Measurements from ENCODE around the gene CHAC1. TPM values are rescaled to one million over a fixed set of nuclear protein-coding genes. Genes with fewer than 3 reads are reported as not detected.

The CHAC1 gene
- 0.46 TPM for total RNA-seq
- long read RNA-seq, partial matches to known transcripts = 0 of 1 reads
- long read RNA-seq, other reads (novel, unspliced or antisense) = 0 of 1 reads

DNA sequence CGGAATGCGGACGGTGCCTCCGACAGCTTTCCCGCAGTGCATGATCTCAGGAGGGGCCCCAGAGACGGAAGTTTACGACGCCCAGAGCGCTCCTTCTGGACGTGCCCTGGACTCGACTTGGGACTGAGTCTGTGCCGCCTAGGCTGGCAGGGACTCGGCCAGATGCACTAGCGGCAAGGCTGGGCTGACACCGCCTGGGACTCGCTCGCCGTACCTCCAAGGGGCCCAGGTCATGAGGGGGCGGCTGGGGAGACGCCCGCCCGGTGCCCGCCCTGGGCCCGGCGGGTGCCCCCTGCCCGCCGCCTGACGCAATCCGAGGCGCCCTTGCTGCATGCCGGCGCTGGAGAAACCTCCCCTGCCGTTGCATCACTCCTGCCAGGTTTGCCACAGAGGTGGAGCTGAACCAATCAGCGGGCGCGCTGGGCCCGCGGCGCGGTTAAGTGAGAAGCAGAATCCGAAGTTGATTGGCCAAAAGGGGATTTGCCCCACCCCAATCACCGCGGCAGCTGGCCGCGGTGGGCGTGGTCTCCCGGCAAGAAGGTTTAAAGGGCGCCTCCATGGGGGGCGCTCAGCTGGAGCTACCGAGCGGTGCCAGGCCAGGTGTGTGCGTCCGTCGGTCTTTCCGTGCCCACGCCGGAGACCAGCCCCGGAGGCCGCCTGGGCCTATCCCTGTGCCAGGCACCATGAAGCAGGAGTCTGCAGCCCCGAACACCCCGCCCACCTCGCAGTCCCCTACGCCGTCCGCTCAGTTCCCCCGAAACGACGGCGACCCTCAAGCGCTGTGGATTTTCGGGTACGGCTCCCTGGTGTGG, at the start of gene CHAC1:
Gene CHAC1, plus strand, starts transcription at position 571 of the 812 bp plus-strand sequence. Its CDS starts 113 bp downstream, at position 684.
- ATAC-seq (ENCODE audit: poor library complexity) = peak; percentile 96
- intact Hi-C loops (cut with DNase I) = no loop called here
- DNase-seq = peak; percentile 97

- intact Hi-C loops (cut with DNase I) = loop anchor here (5.0 kb wide), 2 partner anchors 38 to 283 kb away; no protein-coding TSS in a partner anchor
- DNase-seq = no peak
- ATAC-seq (ENCODE audit: poor library complexity) = no peak
Measured at GRCh38 chr15:40904552-40905201, 48.6 kb upstream of the CHAC1 start.

- peak; percentile 91 for DNase-seq
- peak; percentile 84 for ATAC-seq (ENCODE audit: poor library complexity)
- intact Hi-C loops (cut with DNase I) = loop anchor here (2.0 to 5.0 kb wide), 2 partner anchors 36 to 116 kb away; no protein-coding TSS in a partner anchor
Measured at GRCh38 chr15:40906091-40906990, 46.9 kb upstream of the CHAC1 start.

GRCh38 chr15:40906991-40907802, 46.1 kb upstream of the CHAC1 start:
- DNase-seq = peak; percentile 84
- intact Hi-C loops (cut with DNase I) = loop anchor here (2.0 to 5.0 kb wide), 2 partner anchors 35 to 116 kb away; no protein-coding TSS in a partner anchor
- ATAC-seq (ENCODE audit: poor library complexity) = peak; percentile 57

- intact Hi-C loops (cut with DNase I) = loop anchor here (5.0 kb wide), 1 partner anchor 34 kb away; no protein-coding TSS in a partner anchor
- no peak for DNase-seq
- no peak for ATAC-seq (ENCODE audit: poor library complexity)
Measured at GRCh38 chr15:40908095-40908494, 45.2 kb upstream of the CHAC1 start.

- intact Hi-C loops (cut with DNase I) = loop anchor here (5.0 kb wide), 1 partner anchor 32 kb away; no protein-coding TSS in a partner anchor
- peak; percentile 78 for DNase-seq
- peak; percentile 8 for ATAC-seq (ENCODE audit: poor library complexity)
Measured at GRCh38 chr15:40909662-40910630, 43.3 kb upstream of the CHAC1 start.

- DNase-seq = no peak
Measured at GRCh38 chr15:40911141-40911540, 42.1 kb upstream of the CHAC1 start.

DNA sequence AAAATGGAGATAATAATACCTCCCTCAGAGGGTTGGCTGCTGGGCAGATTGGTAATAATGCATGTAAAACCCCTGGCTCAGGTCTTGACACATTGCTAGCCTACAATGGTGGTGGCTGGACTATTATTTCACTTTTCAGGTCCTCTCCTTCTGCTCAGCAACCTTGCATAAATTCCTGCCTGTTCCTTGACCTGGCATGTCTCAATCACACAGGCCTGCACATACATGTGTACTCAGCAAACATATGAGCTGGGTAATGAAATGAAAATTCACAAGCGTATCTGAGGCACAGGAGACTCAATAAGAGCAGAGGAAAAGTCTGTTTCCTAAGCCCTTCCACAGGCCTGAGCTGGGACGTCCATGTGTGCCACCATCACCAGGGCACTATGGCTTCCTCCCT, 41.6 kb upstream of the CHAC1 start:
- DNase-seq = no peak
- ATAC-seq (ENCODE audit: poor library complexity) = no peak
- intact Hi-C loops (cut with DNase I) = no loop called here

More at GRCh38 chr15:40911141-40911540, 42.1 kb upstream of the CHAC1 start:
- intact Hi-C loops (cut with DNase I) = no loop called here
- ATAC-seq (ENCODE audit: poor library complexity) = no peak

GRCh38 chr15:40912478-40912877, 40.8 kb upstream of the CHAC1 start:
- no peak for ATAC-seq (ENCODE audit: poor library complexity)
- DNase-seq = no peak
- intact Hi-C loops (cut with DNase I) = no loop called here

- ATAC-seq (ENCODE audit: poor library complexity) = no peak
- intact Hi-C loops (cut with DNase I) = no loop called here
- no peak for DNase-seq
Measured at GRCh38 chr15:40914013-40914412, 39.3 kb upstream of the CHAC1 start.

- DNase-seq (no peak), ATAC-seq (ENCODE audit: poor library complexity) (no peak)
- intact Hi-C loops (cut with DNase I) = no loop called here
Measured at GRCh38 chr15:40914486-40914885, 38.8 kb upstream of the CHAC1 start.

- intact Hi-C loops (cut with DNase I) = no loop called here
- ATAC-seq (ENCODE audit: poor library complexity) = no peak
- no peak for DNase-seq
Measured at GRCh38 chr15:40915116-40915661, 38.1 kb upstream of the CHAC1 start.

- DNase-seq = no peak
- ATAC-seq (ENCODE audit: poor library complexity) = no peak
- intact Hi-C loops (cut with DNase I) = no loop called here
Measured at GRCh38 chr15:40915679-40916078, 37.6 kb upstream of the CHAC1 start.

GRCh38 chr15:40917585-40917984, 35.7 kb upstream of the CHAC1 start:
- intact Hi-C loops (cut with DNase I) = no loop called here
- DNase-seq = no peak
- no peak for ATAC-seq (ENCODE audit: poor library complexity)

- intact Hi-C loops (cut with DNase I) = no loop called here
- ATAC-seq (ENCODE audit: poor library complexity) (no peak), DNase-seq (no peak)
Measured at GRCh38 chr15:40918146-40918798, 35.0 kb upstream of the CHAC1 start.

DNA sequence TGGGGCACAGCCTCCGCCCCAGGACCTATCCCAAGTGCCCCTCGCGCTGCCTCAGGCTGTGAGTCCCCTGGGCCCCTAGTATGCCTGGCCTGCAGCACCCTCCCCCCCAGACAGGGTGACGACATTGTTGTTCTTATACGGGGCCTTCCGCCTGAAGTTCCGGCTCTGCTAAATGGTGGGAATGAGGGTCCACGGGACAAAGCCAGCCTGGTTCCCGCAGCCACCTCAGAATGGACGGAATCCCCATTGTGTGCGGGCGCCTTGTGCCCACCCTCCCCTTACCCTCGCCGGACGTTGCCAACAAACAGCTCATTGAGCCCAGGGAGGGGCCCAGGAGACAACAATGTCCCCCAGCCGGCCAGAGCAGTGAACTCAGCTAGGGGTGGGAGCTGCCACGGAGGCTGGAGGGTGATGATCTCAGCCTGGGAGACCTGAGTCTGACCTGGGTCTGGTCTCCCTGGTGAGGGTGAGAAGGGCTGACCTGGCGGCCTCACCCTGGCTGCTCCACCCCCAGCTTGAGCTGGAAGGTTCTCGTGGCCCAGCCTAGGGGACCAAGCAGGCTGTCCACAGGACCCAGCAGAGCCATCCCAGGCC, 34.4 kb upstream of the CHAC1 start:
- ATAC-seq (ENCODE audit: poor library complexity) (peak; percentile 32), DNase-seq (no peak)

More for the DNA sequence above, 34.4 kb upstream of the CHAC1 start:
- intact Hi-C loops (cut with DNase I) = no loop called here
